Astrocyte (in vitro differentiated cells and primary cell): ENCODE measurements around the gene ECHDC3. TPM values are rescaled to one million over a fixed set of nuclear protein-coding genes. Genes with fewer than 3 reads are reported as not detected.

Source experiments
- DNase-seq: peaks from one replicate; pipeline ENCODE4 v3.0.0-alpha.2; 2010; ENCODE audit warnings: low read depth
- FAIRE-seq: peaks from 2 replicates; lab custom pipeline; 2011; peaks lifted over from hg19 to GRCh38; lab: Jason Lieb, UNC
- H2AFZ ChIP-seq: 2 replicates; pipeline ENCODE4 v1.6.0; 2012; ENCODE audit warnings: low read depth, low read length, inconsistent platforms
- H3K27ac ChIP-seq: 2 replicates; pipeline ENCODE4 v1.5.1; 2011; ENCODE audit warnings: low read depth, low read length, inconsistent platforms
- H3K27me3 ChIP-seq: 2 replicates; pipeline ENCODE4 v1.6.0; 2011; ENCODE audit warnings: low read length, inconsistent platforms; ENCODE audit not compliant: insufficient read depth
- H3K36me3 ChIP-seq: 2 replicates; pipeline ENCODE4 v1.5.1; 2011; ENCODE audit warnings: low read length, inconsistent platforms; ENCODE audit not compliant: insufficient read depth
- H3K4me1 ChIP-seq: 2 replicates; pipeline ENCODE4 v1.5.1; 2011; ENCODE audit warnings: low read length, inconsistent platforms; ENCODE audit not compliant: insufficient read depth
- H3K4me2 ChIP-seq: 2 replicates; pipeline ENCODE4 v1.6.0; 2012; ENCODE audit warnings: low read length, inconsistent platforms
- H3K4me3 ChIP-seq: 2 replicates; pipeline ENCODE4 v1.5.1; 2011; ENCODE audit warnings: low read depth, mild to moderate bottlenecking, low read length, inconsistent platforms; ENCODE audit not compliant: insufficient read depth
- H3K79me2 ChIP-seq: 2 replicates; pipeline ENCODE4 v1.6.0; 2012; ENCODE audit warnings: mild to moderate bottlenecking, low read length, inconsistent platforms; ENCODE audit not compliant: insufficient read depth
- H3K9ac ChIP-seq: 2 replicates; pipeline ENCODE4 v1.6.0; 2012; ENCODE audit warnings: mild to moderate bottlenecking, low read length, inconsistent platforms
- H3K9me3 ChIP-seq: 2 replicates; pipeline ENCODE4 v1.5.1; 2012; ENCODE audit warnings: low read depth, mild to moderate bottlenecking, low read length, inconsistent platforms; ENCODE audit not compliant: insufficient read depth
- H4K20me1 ChIP-seq: 2 replicates; pipeline ENCODE4 v1.6.0; 2012; ENCODE audit warnings: low read length, inconsistent platforms; ENCODE audit not compliant: insufficient read depth
- H3K27ac Mint-ChIP-seq: one replicate; pipeline ENCODE4 v1.8.0; 2021; ENCODE audit warnings: mild to moderate bottlenecking, mixed read lengths; ENCODE audit not compliant: unreplicated experiment
- H3K27me3 Mint-ChIP-seq: one replicate; pipeline ENCODE4 v1.8.0; 2021; ENCODE audit warnings: low read depth, mixed read lengths; ENCODE audit not compliant: unreplicated experiment
- H3K36me3 Mint-ChIP-seq: one replicate; pipeline ENCODE4 v1.8.0; 2021; ENCODE audit warnings: low read depth, mixed read lengths; ENCODE audit not compliant: unreplicated experiment
- H3K4me1 Mint-ChIP-seq: one replicate; pipeline ENCODE4 v1.8.0; 2021; ENCODE audit warnings: low read depth, mixed read lengths; ENCODE audit not compliant: unreplicated experiment
- H3K4me3 Mint-ChIP-seq: one replicate; pipeline ENCODE4 v1.8.0; 2021; ENCODE audit warnings: mild to moderate bottlenecking, moderate library complexity, mixed read lengths; ENCODE audit not compliant: unreplicated experiment
- H3K9me3 Mint-ChIP-seq: one replicate; pipeline ENCODE4 v1.8.0; 2021; ENCODE audit warnings: mild to moderate bottlenecking, mixed read lengths; ENCODE audit not compliant: unreplicated experiment
- EZH2 ChIP-seq: IDR thresholded peaks from 2 replicates; pipeline ENCODE4 v1.6.1; 2012; ENCODE audit warnings: mild to moderate bottlenecking, low read length, inconsistent platforms; ENCODE audit not compliant: insufficient read depth
- total RNA-seq: library from RNA; stranded (reverse); gene quantifications from 2 replicates; pipeline ENCODE4 v1.2.1, GENCODE V29; 2021
- TF ChIP-seq, protein P1 (sequence below): IDR thresholded peaks from 2 replicates; pipeline ENCODE4 v1.5.1; 2011; ENCODE audit warnings: low read depth, mild to moderate bottlenecking, inconsistent platforms, low read length, moderate library complexity; ENCODE audit not compliant: insufficient read depth

The ECHDC3 gene
- total RNA-seq, 1 donor from 2014 or later, result 2.1 TPM

DNA sequence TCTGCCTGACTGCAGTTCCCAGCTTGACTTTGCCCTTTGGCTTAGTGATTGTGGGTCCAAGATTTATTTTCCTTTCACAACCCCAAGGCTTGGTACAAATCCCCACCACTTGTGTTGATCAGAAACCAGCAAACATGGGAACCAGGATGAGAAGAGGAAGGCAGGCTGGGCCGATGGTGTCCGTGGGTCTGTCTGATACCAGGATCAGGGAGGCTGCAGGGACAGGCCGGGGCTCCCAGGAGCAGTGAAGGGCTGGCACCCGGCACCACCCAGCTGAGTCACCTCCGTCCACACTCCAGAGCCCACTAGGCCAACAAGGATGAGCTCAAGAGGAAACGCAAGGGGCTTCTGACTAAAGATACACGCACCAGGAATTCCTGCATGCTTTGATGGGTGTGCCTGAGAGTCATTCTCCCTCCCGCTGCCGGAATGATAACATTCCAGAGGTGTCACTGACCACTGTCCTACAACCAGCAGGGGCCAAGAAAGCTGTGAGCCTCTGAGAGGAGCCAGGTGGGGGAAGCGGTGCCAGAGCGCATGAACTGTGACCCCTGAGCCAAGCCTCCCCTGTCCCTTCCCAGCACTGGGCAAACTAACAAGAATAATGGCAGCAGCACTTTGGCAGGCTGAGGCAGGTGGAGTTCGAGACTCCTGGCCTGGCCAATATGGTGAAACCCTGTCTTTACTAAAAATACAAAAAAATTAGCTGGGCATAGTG is 51.7 kb downstream of the ECHDC3 start:
- Mint-ChIP-seq H3K9me3 (no peaks in the 10 kb centered on the region), H3K27me3 (peaks cover 18% of the 10 kb centered on the region), H3K36me3 (no peaks in the 10 kb centered on the region), H3K4me3 (no peak overlapping the region), H3K27ac (peak overlapping the region; percentile 68), H3K4me1 (peaks cover 13% of the 10 kb centered on the region)
- DNase-seq (peak; percentile 72), FAIRE-seq (peak; percentile 39)
- H3K4me3 ChIP-seq, result no peak overlapping the region
- no peaks in the 10 kb centered on the region for H3K36me3 ChIP-seq
- H3K79me2 ChIP-seq, result no peaks in the 10 kb centered on the region
- peak overlapping the region; percentile 69 for H2AFZ ChIP-seq
- no peaks in the 10 kb centered on the region for H3K27me3 ChIP-seq
- peaks cover 12% of the 10 kb centered on the region for H3K4me1 ChIP-seq
- H3K9me3 ChIP-seq, result no peaks in the 10 kb centered on the region
- H3K27ac ChIP-seq, result peak overlapping the region; percentile 38
- H4K20me1 ChIP-seq, result no peaks in the 10 kb centered on the region
- H3K4me2 ChIP-seq, result peak overlapping the region; percentile 63
- peak overlapping the region; percentile 63 for H3K9ac ChIP-seq
- TF ChIP-seq EZH2, result no peak
- TF ChIP-seq, protein P1, sequence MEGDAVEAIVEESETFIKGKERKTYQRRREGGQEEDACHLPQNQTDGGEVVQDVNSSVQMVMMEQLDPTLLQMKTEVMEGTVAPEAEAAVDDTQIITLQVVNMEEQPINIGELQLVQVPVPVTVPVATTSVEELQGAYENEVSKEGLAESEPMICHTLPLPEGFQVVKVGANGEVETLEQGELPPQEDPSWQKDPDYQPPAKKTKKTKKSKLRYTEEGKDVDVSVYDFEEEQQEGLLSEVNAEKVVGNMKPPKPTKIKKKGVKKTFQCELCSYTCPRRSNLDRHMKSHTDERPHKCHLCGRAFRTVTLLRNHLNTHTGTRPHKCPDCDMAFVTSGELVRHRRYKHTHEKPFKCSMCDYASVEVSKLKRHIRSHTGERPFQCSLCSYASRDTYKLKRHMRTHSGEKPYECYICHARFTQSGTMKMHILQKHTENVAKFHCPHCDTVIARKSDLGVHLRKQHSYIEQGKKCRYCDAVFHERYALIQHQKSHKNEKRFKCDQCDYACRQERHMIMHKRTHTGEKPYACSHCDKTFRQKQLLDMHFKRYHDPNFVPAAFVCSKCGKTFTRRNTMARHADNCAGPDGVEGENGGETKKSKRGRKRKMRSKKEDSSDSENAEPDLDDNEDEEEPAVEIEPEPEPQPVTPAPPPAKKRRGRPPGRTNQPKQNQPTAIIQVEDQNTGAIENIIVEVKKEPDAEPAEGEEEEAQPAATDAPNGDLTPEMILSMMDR, result no peak

GRCh38 chr10:11794566-11794965 is 52.4 kb downstream of the ECHDC3 start:
- Histone ChIP-seq H3K4me3 (no peak overlapping the region), H3K36me3 (no peaks in the 10 kb centered on the region), H4K20me1 (no peaks in the 10 kb centered on the region), H3K4me2 (no peak overlapping the region), H3K27ac (no peak overlapping the region), H3K9me3 (no peaks in the 10 kb centered on the region), H3K4me1 (peaks cover 12% of the 10 kb centered on the region), H3K9ac (no peak overlapping the region), H3K79me2 (no peaks in the 10 kb centered on the region), H3K27me3 (no peaks in the 10 kb centered on the region), H2AFZ (no peak overlapping the region)
- Mint-ChIP-seq H3K9me3 (no peaks in the 10 kb centered on the region), H3K4me3 (no peak overlapping the region), H3K27ac (no peak overlapping the region), H3K27me3 (peaks cover 15% of the 10 kb centered on the region), H3K4me1 (peaks cover 13% of the 10 kb centered on the region), H3K36me3 (no peaks in the 10 kb centered on the region)
- DNase-seq (no peak), FAIRE-seq (no peak)
- TF ChIP-seq, protein P1, result no peak
- TF ChIP-seq EZH2, result no peak
